Measurements from ENCODE around the gene NME7. TPM values are rescaled to one million over a fixed set of nuclear protein-coding genes. Genes with fewer than 3 reads are reported as not detected.

NME7 gene
- total RNA-seq, 1 donor from 2014 or later, result 60.6 TPM

DNA sequence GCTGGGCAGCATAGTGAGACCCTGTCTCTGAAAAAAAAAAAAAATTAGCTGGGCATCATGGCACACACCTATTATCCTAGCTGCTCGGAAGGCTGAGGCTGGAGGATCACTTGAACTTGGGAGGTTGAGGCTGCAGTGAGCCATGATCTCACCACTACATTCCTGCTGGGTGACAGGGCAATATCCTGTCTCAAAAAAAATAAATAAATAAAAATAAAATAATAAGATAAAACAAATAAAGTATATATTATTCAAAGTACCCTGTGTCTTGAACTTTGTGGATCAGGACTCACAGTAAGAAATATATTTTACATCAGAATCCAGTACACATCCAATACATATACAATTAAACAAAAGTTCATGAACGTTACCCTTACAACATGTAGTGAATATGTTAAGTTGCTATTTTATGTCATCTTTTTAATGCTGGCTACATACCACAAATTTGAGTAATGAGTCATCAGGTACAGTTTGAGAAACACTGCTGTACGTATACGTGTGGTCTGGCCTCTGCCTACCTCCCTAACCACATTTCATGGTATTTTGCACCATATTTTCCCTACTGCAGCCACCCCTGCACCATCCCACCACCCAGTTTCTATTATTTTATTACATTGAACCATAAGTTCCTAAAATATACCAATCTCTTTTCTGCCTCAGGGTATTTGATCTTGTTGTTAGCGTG lies 4.4 kb downstream of the NME7 start:
- peaks cover 5% of the 10 kb centered on the region for H3K36me3 Mint-ChIP-seq
- H3K4me1 Mint-ChIP-seq, result no peaks in the 10 kb centered on the region
- no peaks in the 10 kb centered on the region for H3K27me3 Mint-ChIP-seq (ENCODE audit: insufficient read depth, low read depth)
- Histone ChIP-seq H3K4me2 (no peak overlapping the region), H3F3A (ENCODE audit: low read depth) (peaks cover 2% of the 10 kb centered on the region), H3K4me3 (no peak overlapping the region), H2AFZ (replicated peaks) (no peak overlapping the region), H3K79me2 (ENCODE audit: low read depth) (peaks cover 22% of the 10 kb centered on the region), H3K4me1 (no peaks in the 10 kb centered on the region), H3K27ac (no peak overlapping the region), H4K20me1 (ENCODE audit: low read depth) (no peaks in the 10 kb centered on the region), H3K36me3 (no peaks in the 10 kb centered on the region), H3K9me3 (ENCODE audit: low read depth) (no peaks in the 10 kb centered on the region), H3K9ac (no peak overlapping the region), H3K27me3 (no peaks in the 10 kb centered on the region)
- no peak for DNase-seq (ENCODE audit: low spot score)
- no peak overlapping the region for H3K27ac Mint-ChIP-seq
- peaks cover 2% of the 10 kb centered on the region for H3K9me3 Mint-ChIP-seq
- H3K4me3 Mint-ChIP-seq, result no peak overlapping the region
- TF ChIP-seq, protein P1, sequence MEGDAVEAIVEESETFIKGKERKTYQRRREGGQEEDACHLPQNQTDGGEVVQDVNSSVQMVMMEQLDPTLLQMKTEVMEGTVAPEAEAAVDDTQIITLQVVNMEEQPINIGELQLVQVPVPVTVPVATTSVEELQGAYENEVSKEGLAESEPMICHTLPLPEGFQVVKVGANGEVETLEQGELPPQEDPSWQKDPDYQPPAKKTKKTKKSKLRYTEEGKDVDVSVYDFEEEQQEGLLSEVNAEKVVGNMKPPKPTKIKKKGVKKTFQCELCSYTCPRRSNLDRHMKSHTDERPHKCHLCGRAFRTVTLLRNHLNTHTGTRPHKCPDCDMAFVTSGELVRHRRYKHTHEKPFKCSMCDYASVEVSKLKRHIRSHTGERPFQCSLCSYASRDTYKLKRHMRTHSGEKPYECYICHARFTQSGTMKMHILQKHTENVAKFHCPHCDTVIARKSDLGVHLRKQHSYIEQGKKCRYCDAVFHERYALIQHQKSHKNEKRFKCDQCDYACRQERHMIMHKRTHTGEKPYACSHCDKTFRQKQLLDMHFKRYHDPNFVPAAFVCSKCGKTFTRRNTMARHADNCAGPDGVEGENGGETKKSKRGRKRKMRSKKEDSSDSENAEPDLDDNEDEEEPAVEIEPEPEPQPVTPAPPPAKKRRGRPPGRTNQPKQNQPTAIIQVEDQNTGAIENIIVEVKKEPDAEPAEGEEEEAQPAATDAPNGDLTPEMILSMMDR (IDR thresholded peaks at IDR 0.05), result no peak
- no peak for TF ChIP-seq EZH2phosphoT487 (IDR thresholded peaks at IDR 0.05)
- TF ChIP-seq EZH2 (IDR thresholded peaks at IDR 0.05), result no peak

DNA sequence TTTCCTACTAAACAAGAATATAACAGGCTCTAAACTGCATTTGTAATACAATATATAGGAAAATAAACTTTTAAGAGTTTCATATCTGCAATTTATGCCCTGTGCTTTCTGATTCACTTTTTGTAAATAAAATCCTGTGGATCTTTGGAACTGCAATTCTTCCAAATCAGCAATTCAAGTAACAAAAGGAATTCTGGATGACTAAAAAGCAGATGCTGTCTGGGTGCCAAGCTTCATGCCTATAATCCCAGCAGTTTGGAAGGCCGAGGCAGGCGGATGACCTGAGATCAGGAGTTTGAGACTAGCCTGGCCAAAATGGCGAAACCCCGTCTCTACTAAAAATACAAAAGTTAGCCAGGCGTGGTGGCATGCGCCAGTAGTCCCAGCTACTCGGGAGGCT lies 6.3 kb downstream of the NME7 start:
- peaks cover 5% of the 10 kb centered on the region for H3K36me3 Mint-ChIP-seq
- TF ChIP-seq EZH2phosphoT487 (IDR thresholded peaks at IDR 0.05) (no peak), EZH2 (IDR thresholded peaks at IDR 0.05) (no peak)
- TF ChIP-seq, protein P1 (IDR thresholded peaks at IDR 0.05), result no peak
- no peaks in the 10 kb centered on the region for H3K4me1 Mint-ChIP-seq
- H3F3A ChIP-seq (ENCODE audit: low read depth), result no peaks in the 10 kb centered on the region
- H3K4me1 ChIP-seq, result no peaks in the 10 kb centered on the region
- H3K9ac ChIP-seq, result no peak overlapping the region
- peaks cover 11% of the 10 kb centered on the region for H3K79me2 ChIP-seq (ENCODE audit: low read depth)
- no peaks in the 10 kb centered on the region for H4K20me1 ChIP-seq (ENCODE audit: low read depth)
- H3K27ac Mint-ChIP-seq, result no peak overlapping the region
- no peak for DNase-seq (ENCODE audit: low spot score)
- H3K27ac ChIP-seq, result no peak overlapping the region
- no peaks in the 10 kb centered on the region for H3K27me3 Mint-ChIP-seq (ENCODE audit: insufficient read depth, low read depth)
- H3K36me3 ChIP-seq, result no peaks in the 10 kb centered on the region
- H2AFZ ChIP-seq (replicated peaks), result no peak overlapping the region
- no peak overlapping the region for H3K4me3 ChIP-seq
- H3K27me3 ChIP-seq, result no peaks in the 10 kb centered on the region
- H3K9me3 Mint-ChIP-seq, result peaks cover 2% of the 10 kb centered on the region
- no peak overlapping the region for H3K4me3 Mint-ChIP-seq
- H3K4me2 ChIP-seq, result no peak overlapping the region
- no peaks in the 10 kb centered on the region for H3K9me3 ChIP-seq (ENCODE audit: low read depth)

DNA sequence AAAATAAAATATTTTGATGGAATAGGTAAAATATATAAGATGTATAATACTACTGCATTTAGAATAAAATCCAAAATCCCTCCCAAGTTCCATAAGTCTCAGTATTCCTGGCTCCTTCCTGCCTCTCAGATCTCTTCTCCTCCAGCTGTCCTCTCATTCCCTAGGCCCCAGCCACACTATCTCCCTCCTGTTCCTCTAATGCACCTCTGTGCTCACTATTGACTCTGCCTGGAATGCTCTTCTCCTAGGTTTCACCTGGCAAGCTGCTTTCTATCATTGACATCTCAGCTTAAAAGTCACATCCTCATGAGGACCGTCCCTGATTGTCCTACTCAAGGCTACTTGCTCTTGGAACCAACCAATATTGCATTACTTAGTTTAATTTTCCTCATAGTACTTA lies 7.2 kb downstream of the NME7 start:
- H3F3A ChIP-seq (ENCODE audit: low read depth), result peaks cover 4% of the 10 kb centered on the region
- H3K27ac ChIP-seq, result no peak overlapping the region
- no peak overlapping the region for H3K4me3 ChIP-seq
- peaks cover 4% of the 10 kb centered on the region for H3K79me2 ChIP-seq (ENCODE audit: low read depth)
- TF ChIP-seq, protein P1 (IDR thresholded peaks at IDR 0.05), result no peak
- TF ChIP-seq EZH2 (IDR thresholded peaks at IDR 0.05), result no peak
- no peak for TF ChIP-seq EZH2phosphoT487 (IDR thresholded peaks at IDR 0.05)
- no peaks in the 10 kb centered on the region for H3K4me1 Mint-ChIP-seq
- no peak for DNase-seq (ENCODE audit: low spot score)
- H3K4me2 ChIP-seq, result no peak overlapping the region
- no peak overlapping the region for H3K9ac ChIP-seq
- no peak overlapping the region for H3K4me3 Mint-ChIP-seq
- no peaks in the 10 kb centered on the region for H4K20me1 ChIP-seq (ENCODE audit: low read depth)
- H3K27ac Mint-ChIP-seq, result no peak overlapping the region
- no peaks in the 10 kb centered on the region for H3K27me3 ChIP-seq
- H3K36me3 ChIP-seq, result no peaks in the 10 kb centered on the region
- H3K9me3 ChIP-seq (ENCODE audit: low read depth), result no peaks in the 10 kb centered on the region
- H3K36me3 Mint-ChIP-seq, result peaks cover 5% of the 10 kb centered on the region
- peaks cover 2% of the 10 kb centered on the region for H3K9me3 Mint-ChIP-seq
- H3K27me3 Mint-ChIP-seq (ENCODE audit: insufficient read depth, low read depth), result no peaks in the 10 kb centered on the region
- H2AFZ ChIP-seq (replicated peaks), result no peak overlapping the region
- no peaks in the 10 kb centered on the region for H3K4me1 ChIP-seq
